ENCODE data around the gene CEP164. TPM values are rescaled to one million over a fixed set of nuclear protein-coding genes. Genes with fewer than 3 reads are reported as not detected.

CEP164 gene
- total RNA-seq, 4 donors from 2014 or later, result 10.0 to 20.2 (median 15.4) TPM

DNA sequence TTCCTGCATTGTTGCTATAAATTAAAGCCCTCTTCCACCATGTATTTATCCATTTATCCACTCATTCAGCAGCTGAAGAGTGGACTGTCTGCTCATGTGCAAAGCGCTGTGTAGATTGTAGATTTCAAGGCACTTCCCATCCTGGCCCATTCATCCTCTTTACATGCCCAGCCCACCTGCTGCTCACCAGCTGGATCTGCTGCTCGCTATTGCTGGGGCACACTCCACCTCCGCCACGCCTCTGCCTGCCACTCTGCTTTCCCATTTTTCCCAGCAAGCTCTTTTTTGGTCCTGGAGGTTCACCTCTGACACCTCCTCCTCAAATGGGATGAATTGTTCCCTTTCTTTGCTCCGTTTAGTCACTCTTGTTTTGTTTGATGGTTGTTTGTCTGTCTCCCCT, 48.3 kb downstream of the CEP164 start:
- in situ Hi-C loops (cut with MboI; ENCODE audit: low pct_ligation_motif_present in 1 of 4, low pct_unique_long_range_greater_than_20kb in 1 of 4, low sequenced_read_pairs in 3 of 4), result no loop called here
- no peak for DNase-seq

DNA sequence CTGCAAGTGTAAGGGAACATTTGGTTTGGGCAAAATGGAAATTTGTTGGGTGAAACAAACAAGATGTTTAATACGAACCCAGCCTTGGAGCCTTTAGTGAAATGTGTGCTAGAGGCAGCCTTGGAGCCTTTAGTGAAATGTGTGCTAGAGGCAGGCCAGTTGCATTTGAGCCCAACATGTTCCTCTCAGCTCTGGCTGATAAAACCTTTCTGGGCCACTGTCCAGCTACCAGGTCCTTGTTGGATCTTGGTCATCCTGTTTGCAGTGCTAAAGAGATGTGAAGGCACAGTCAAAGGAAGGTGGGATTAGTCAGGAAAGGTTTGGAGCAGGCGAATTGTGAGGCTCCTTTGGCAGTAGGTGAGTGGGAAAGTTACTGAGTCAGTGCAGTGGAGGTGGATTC, 48.9 kb downstream of the CEP164 start:
- no peak overlapping the region for H3K27ac ChIP-seq
- H3K4me3 ChIP-seq, result no peak overlapping the region
- H3K27me3 ChIP-seq, result no peaks in the 10 kb centered on the region
- no peaks in the 10 kb centered on the region for H3K4me1 ChIP-seq
- no peak for DNase-seq
- no peaks in the 10 kb centered on the region for H3K9me3 ChIP-seq
- in situ Hi-C loops (cut with MboI; ENCODE audit: low pct_ligation_motif_present in 1 of 4, low pct_unique_long_range_greater_than_20kb in 1 of 4, low sequenced_read_pairs in 3 of 4), result no loop called here
- 88% methylated on average over 2 of the region's 2 CpGs; no CpG with 5 or more reads in 1 of the 2 donors for WGBS, 2 donors (ENCODE audit: low coverage in 1 of 2)
- peaks cover 0 to 13% (median 3%) of the 10 kb centered on the region in 4 donors for H3K36me3 ChIP-seq
- intact Hi-C loops (cut with DNase I; ENCODE audit: low total_unique reads), result no loop called here
- TF ChIP-seq POLR2AphosphoS5 (IDR thresholded peaks at IDR 0.05), result no peak
- TF ChIP-seq, protein P1, sequence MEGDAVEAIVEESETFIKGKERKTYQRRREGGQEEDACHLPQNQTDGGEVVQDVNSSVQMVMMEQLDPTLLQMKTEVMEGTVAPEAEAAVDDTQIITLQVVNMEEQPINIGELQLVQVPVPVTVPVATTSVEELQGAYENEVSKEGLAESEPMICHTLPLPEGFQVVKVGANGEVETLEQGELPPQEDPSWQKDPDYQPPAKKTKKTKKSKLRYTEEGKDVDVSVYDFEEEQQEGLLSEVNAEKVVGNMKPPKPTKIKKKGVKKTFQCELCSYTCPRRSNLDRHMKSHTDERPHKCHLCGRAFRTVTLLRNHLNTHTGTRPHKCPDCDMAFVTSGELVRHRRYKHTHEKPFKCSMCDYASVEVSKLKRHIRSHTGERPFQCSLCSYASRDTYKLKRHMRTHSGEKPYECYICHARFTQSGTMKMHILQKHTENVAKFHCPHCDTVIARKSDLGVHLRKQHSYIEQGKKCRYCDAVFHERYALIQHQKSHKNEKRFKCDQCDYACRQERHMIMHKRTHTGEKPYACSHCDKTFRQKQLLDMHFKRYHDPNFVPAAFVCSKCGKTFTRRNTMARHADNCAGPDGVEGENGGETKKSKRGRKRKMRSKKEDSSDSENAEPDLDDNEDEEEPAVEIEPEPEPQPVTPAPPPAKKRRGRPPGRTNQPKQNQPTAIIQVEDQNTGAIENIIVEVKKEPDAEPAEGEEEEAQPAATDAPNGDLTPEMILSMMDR (IDR thresholded peaks at IDR 0.05), result no peak

More for the DNA sequence above, 48.3 kb downstream of the CEP164 start:
- no peak overlapping the region for H3K4me3 ChIP-seq
- 83 to 95% methylated on average over 2 to 5 of the region's 5 CpGs for WGBS, 2 donors (ENCODE audit: low coverage in 1 of 2)
- no peaks in the 10 kb centered on the region for H3K9me3 ChIP-seq
- TF ChIP-seq EP300 (IDR thresholded peaks at IDR 0.05; ENCODE audit: low read depth) (no peak), POLR2AphosphoS5 (IDR thresholded peaks at IDR 0.05) (no peak), POLR2A (IDR thresholded peaks at IDR 0.05) (no peak)
- TF ChIP-seq, protein P1 (IDR thresholded peaks at IDR 0.05), result no peak
- no peak overlapping the region for H3K27ac ChIP-seq
- peaks cover 0 to 11% (median 5%) of the 10 kb centered on the region in 4 donors for H3K36me3 ChIP-seq
- H3K4me1 ChIP-seq, result no peaks in the 10 kb centered on the region
- intact Hi-C loops (cut with DNase I; ENCODE audit: low total_unique reads), result no loop called here
- H3K27me3 ChIP-seq, result no peaks in the 10 kb centered on the region

DNA sequence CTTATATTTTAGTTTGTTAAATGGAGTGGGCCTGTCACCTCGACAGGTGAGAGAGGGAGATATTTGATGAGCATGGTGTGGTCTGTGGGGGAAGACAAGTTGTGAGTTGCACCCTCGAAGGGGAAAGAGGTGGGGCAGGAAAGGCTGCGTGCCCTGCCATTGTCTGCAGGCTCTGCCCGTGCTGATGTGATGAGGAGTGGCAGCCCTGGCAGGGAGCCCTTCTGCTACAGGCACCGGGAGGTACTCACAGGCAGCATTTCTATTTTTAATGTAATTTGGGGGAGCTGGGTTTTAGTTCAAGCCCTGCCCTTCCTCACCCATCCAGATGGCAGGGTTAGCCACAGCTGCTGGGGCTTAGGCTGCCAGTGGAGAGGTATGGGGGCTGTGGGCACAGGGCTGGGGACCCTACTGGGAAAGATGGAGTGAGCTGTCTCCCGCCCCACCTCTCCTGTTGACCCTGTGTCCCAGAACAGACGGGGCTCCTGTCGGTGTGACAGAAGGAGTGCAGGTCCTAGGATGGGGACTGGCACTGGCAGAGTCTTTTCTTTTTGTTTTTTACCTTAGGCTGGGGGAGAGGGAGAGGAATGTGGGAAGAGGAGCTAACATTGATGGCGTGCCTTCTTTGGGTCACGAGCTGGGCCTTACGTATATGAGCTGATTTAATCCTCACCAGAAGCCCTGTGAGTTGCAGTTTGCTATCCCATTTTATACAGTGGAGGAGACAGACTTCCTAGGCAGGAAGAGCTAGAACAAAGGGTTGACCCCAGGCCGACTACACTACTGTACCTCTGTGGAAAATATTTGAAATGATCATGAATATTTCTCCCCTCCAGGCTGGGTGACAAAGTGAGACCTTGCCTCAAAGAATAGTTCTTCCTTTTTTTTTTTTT, 51.6 kb downstream of the CEP164 start:
- TF ChIP-seq POLR2A (IDR thresholded peaks at IDR 0.05) (no peak), EP300 (IDR thresholded peaks at IDR 0.05; ENCODE audit: low read depth) (no peak), POLR2AphosphoS5 (IDR thresholded peaks at IDR 0.05) (no peak)
- TF ChIP-seq, protein P1 (IDR thresholded peaks at IDR 0.05), result no peak
- Histone ChIP-seq H3K9me3 (no peaks in the 10 kb centered on the region), H3K27ac (no peak overlapping the region), H3K27me3 (no peaks in the 10 kb centered on the region), H3K4me3 (no peak overlapping the region), H3K36me3 (peaks cover 0 to 4% (median 2%) of the 10 kb centered on the region in 4 donors), H3K4me1 (no peaks in the 10 kb centered on the region)
- DNase-seq, result no peak
- in situ Hi-C loops (cut with MboI; ENCODE audit: low pct_ligation_motif_present in 1 of 4, low pct_unique_long_range_greater_than_20kb in 1 of 4, low sequenced_read_pairs in 3 of 4) (no loop called here), intact Hi-C loops (cut with DNase I; ENCODE audit: low total_unique reads) (no loop called here)
- WGBS, 2 donors (ENCODE audit: low coverage in 1 of 2), result 88 to 96% methylated on average over 5 to 12 of the region's 12 CpGs

DNA sequence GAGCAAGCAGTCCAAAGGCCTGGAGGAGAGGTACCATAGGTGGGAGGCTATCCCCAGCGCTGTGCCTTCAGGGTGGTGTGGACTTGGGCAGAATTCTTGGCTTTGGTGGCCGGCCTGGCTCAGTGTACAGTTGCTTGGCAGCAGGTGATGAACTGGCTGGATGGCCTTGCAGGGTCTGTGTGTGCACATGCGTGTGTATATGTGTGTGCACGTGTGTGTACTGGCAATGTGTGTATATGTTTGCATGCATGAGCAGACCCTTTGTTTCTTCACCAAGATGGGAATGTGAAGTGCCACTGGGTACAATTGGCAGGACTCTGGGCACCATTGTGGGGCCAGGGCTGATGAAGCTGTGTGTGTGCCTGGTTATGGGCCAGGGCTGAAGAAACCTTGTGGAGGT, 53.0 kb downstream of the CEP164 start:
- H3K36me3 ChIP-seq, result peaks cover 0 to 3% (median 0%) of the 10 kb centered on the region in 4 donors
- no peak overlapping the region for H3K4me3 ChIP-seq
- no peak for DNase-seq
- WGBS, 2 donors (ENCODE audit: low coverage in 1 of 2), result 98 to 100% methylated on average over 1 to 4 of the region's 4 CpGs
- H3K27me3 ChIP-seq, result no peaks in the 10 kb centered on the region
- H3K4me1 ChIP-seq, result no peaks in the 10 kb centered on the region
- no peaks in the 10 kb centered on the region for H3K9me3 ChIP-seq
- intact Hi-C loops (cut with DNase I; ENCODE audit: low total_unique reads), result no loop called here
- in situ Hi-C loops (cut with MboI; ENCODE audit: low pct_ligation_motif_present in 1 of 4, low pct_unique_long_range_greater_than_20kb in 1 of 4, low sequenced_read_pairs in 3 of 4), result no loop called here
- no peak overlapping the region for H3K27ac ChIP-seq
- TF ChIP-seq, protein P1 (IDR thresholded peaks at IDR 0.05), result no peak
- TF ChIP-seq EP300 (IDR thresholded peaks at IDR 0.05; ENCODE audit: low read depth) (no peak), POLR2AphosphoS5 (IDR thresholded peaks at IDR 0.05) (no peak), POLR2A (IDR thresholded peaks at IDR 0.05) (no peak)

Data from transverse colon (tissue), 4 donors.